ENCODE data around the gene AFF3.

AFF3 gene

DNA sequence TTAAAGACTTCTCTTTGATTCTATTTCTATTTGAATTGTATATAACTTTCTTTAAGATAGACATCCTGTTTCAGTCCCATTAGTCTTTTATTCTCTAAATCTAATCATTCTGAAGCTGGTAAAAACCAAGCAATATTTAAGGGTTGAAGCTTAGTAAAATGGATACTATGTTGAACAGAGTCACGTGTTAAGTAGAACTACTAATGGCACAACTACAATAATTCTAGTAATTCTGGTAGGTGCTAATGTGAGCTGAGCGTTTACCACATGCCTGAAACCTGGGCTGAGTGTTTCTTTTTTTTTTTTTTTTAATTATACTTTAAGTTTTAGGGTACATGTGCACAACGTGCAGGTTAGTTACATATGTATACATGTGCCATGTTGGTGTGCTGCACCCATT, 8.9 kb upstream of the AFF3 start:
- Histone ChIP-seq H3F3A (ENCODE audit: insufficient read depth, low read length) (no peaks in the 10 kb centered on the region), H2AFZ (ENCODE audit: low read length) (no peak overlapping the region), H3K4me3 (ENCODE audit: low read length) (no peak overlapping the region), H4K20me1 (ENCODE audit: insufficient read depth, low read length) (no peaks in the 10 kb centered on the region), H3K9me3 (replicated peaks; ENCODE audit: insufficient read depth, low read length) (no peaks in the 10 kb centered on the region), H3K36me3 (replicated peaks; ENCODE audit: insufficient read depth, low read length) (no peaks in the 10 kb centered on the region), H3K9me2 (replicated peaks; ENCODE audit: insufficient read depth, low read length) (no peaks in the 10 kb centered on the region), H3K4me1 (ENCODE audit: low read length) (no peaks in the 10 kb centered on the region), H3K27me3 (replicated peaks; ENCODE audit: insufficient read depth, low read length) (peaks cover 5% of the 10 kb centered on the region; the same call in 1 of the 2 replicates), H3K4me2 (ENCODE audit: low read depth, low read length) (no peak overlapping the region), H3K79me2 (ENCODE audit: low read length) (no peaks in the 10 kb centered on the region), H3K27ac (ENCODE audit: low read length) (no peak overlapping the region), H3K9ac (ENCODE audit: low read length) (no peak overlapping the region)
- DNase-seq: no peak
- TF ChIP-seq EZH2phosphoT487 (IDR thresholded peaks at IDR 0.05; ENCODE audit: low read length) (no peak), EZH2 (optimal IDR thresholded peaks at IDR 0.05; ENCODE audit: low read depth, low read length) (no peak)
- TF ChIP-seq, protein P1, sequence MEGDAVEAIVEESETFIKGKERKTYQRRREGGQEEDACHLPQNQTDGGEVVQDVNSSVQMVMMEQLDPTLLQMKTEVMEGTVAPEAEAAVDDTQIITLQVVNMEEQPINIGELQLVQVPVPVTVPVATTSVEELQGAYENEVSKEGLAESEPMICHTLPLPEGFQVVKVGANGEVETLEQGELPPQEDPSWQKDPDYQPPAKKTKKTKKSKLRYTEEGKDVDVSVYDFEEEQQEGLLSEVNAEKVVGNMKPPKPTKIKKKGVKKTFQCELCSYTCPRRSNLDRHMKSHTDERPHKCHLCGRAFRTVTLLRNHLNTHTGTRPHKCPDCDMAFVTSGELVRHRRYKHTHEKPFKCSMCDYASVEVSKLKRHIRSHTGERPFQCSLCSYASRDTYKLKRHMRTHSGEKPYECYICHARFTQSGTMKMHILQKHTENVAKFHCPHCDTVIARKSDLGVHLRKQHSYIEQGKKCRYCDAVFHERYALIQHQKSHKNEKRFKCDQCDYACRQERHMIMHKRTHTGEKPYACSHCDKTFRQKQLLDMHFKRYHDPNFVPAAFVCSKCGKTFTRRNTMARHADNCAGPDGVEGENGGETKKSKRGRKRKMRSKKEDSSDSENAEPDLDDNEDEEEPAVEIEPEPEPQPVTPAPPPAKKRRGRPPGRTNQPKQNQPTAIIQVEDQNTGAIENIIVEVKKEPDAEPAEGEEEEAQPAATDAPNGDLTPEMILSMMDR (IDR thresholded peaks at IDR 0.05; ENCODE audit: low read length): no peak

DNA sequence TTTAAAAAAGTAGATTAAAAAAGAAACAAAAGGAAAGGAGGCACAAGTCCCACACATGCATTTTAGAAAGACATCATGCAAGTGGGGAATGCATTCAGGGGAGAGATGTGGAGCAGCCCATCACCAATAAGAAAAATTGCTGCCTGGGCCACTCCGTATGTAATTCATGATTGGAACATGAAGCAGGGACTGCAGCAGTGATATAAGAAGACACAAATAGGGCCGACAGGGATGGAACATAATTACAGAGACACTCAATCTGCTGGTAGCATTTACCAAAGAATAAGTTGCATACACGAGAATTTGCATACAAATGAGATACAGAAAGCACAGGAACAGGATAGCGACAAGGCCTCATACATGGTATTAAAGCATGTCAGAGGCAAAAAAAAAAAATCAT, 6.5 kb upstream of the AFF3 start:
- no peak for TF ChIP-seq EZH2phosphoT487 (IDR thresholded peaks at IDR 0.05; ENCODE audit: low read length)
- TF ChIP-seq EZH2 (optimal IDR thresholded peaks at IDR 0.05; ENCODE audit: low read depth, low read length): no peak
- TF ChIP-seq, protein P1 (IDR thresholded peaks at IDR 0.05; ENCODE audit: low read length): no peak
- Histone ChIP-seq H3K27ac (ENCODE audit: low read length) (no peak overlapping the region), H3F3A (ENCODE audit: insufficient read depth, low read length) (no peaks in the 10 kb centered on the region), H3K9me2 (replicated peaks; ENCODE audit: insufficient read depth, low read length) (no peaks in the 10 kb centered on the region), H3K27me3 (replicated peaks; ENCODE audit: insufficient read depth, low read length) (peaks cover 23% of the 10 kb centered on the region), H3K4me3 (ENCODE audit: low read length) (no peak overlapping the region), H2AFZ (ENCODE audit: low read length) (no peak overlapping the region), H4K20me1 (ENCODE audit: insufficient read depth, low read length) (no peaks in the 10 kb centered on the region), H3K79me2 (ENCODE audit: low read length) (no peaks in the 10 kb centered on the region), H3K4me2 (ENCODE audit: low read depth, low read length) (no peak overlapping the region), H3K9me3 (replicated peaks; ENCODE audit: insufficient read depth, low read length) (no peaks in the 10 kb centered on the region), H3K36me3 (replicated peaks; ENCODE audit: insufficient read depth, low read length) (no peaks in the 10 kb centered on the region), H3K4me1 (ENCODE audit: low read length) (no peaks in the 10 kb centered on the region), H3K9ac (ENCODE audit: low read length) (no peak overlapping the region)
- DNase-seq: no peak

DNA sequence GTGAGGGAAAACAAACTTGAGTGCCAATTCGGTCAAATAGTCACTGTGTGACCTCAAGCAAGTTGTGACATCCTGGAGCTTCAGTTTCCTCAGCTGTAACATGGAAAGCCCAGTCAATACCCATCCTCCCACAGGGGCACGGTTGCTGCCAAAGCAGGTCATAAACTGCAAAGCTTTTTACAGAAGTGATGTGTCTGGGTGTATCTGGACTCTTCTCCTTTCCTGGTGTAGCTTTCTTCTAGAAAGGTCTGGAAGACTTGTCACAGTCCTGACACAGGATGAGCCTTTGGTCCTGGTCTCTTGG, 4.2 kb upstream of the AFF3 start:
- Histone ChIP-seq H3K4me1 (ENCODE audit: low read length) (peaks cover 12% of the 10 kb centered on the region), H3K36me3 (replicated peaks; ENCODE audit: insufficient read depth, low read length) (no peaks in the 10 kb centered on the region), H3K27ac (ENCODE audit: low read length) (no peak overlapping the region), H3K9me2 (replicated peaks; ENCODE audit: insufficient read depth, low read length) (no peaks in the 10 kb centered on the region), H3K9me3 (replicated peaks; ENCODE audit: insufficient read depth, low read length) (no peaks in the 10 kb centered on the region), H3F3A (ENCODE audit: insufficient read depth, low read length) (no peaks in the 10 kb centered on the region), H3K79me2 (ENCODE audit: low read length) (no peaks in the 10 kb centered on the region), H4K20me1 (ENCODE audit: insufficient read depth, low read length) (no peaks in the 10 kb centered on the region), H3K27me3 (replicated peaks; ENCODE audit: insufficient read depth, low read length) (peaks cover 30% of the 10 kb centered on the region), H2AFZ (ENCODE audit: low read length) (no peak overlapping the region), H3K9ac (ENCODE audit: low read length) (no peak overlapping the region), H3K4me2 (ENCODE audit: low read depth, low read length) (no peak overlapping the region), H3K4me3 (ENCODE audit: low read length) (no peak overlapping the region)
- no peak for DNase-seq
- TF ChIP-seq EZH2phosphoT487 (IDR thresholded peaks at IDR 0.05; ENCODE audit: low read length) (no peak), EZH2 (optimal IDR thresholded peaks at IDR 0.05; ENCODE audit: low read depth, low read length) (no peak)
- TF ChIP-seq, protein P1 (IDR thresholded peaks at IDR 0.05; ENCODE audit: low read length): no peak
